Measurements from ENCODE around the gene UTP4. TPM values are rescaled to one million over a fixed set of nuclear protein-coding genes. Genes with fewer than 3 reads are reported as not detected.

The UTP4 gene
- total and polyA plus RNA-seq, 2 donors (not counting 3 experiments of a cell fraction or from before 2014, with no cell fraction given), result 56.1 to 59.5 TPM

GRCh38 chr16:69160192-69160591 is 27.7 kb downstream of the UTP4 start:
- Histone ChIP-seq H2AFZ (ENCODE audit: low read depth, low read length) (no peak overlapping the region), H3K4me2 (ENCODE audit: insufficient read depth, low read length) (no peak overlapping the region), H3K9me1 (replicated peaks; ENCODE audit: control insufficient read depth, extremely low read depth, insufficient read depth, low read length) (no peaks in the 10 kb centered on the region), H3K9me3 (replicated peaks; ENCODE audit: control insufficient read depth, insufficient read depth, low read length) (no peaks in the 10 kb centered on the region), H3K27me3 (ENCODE audit: control insufficient read depth in 2 of 2, insufficient read depth in 2 of 2, low read length in 2 of 2) (no peaks in the 10 kb centered on the region), H3K27ac (ENCODE audit: insufficient read depth, low read depth, low read length) (no peak overlapping the region), H3K36me3 (ENCODE audit: control insufficient read depth in 2 of 2, extremely low read depth in 1 of 2, insufficient read depth in 2 of 2, low read length in 2 of 2) (peaks cover 20 to 26% of the 10 kb centered on the region in 2 experiments), H3K79me2 (ENCODE audit: control insufficient read depth, insufficient read depth, low read length) (no peaks in the 10 kb centered on the region), H3K4me1 (ENCODE audit: control insufficient read depth, extremely low read depth, insufficient read depth, low read length) (peaks cover under 1% of the 10 kb centered on the region), H3K9ac (replicated peaks; ENCODE audit: extremely low read depth, insufficient read depth, low read length) (no peak overlapping the region), H4K20me1 (replicated peaks; ENCODE audit: control insufficient read depth, extremely low read depth, insufficient read depth, low read length) (no peaks in the 10 kb centered on the region), H3K4me3 (replicated peaks in 1 of 3; ENCODE audit: insufficient read depth in 1 of 3, low read depth in 1 of 3, low read length in 3 of 3) (no peak overlapping the region)
- BruUV-seq (replicated peaks), result no TSS peak
- intact Hi-C loops (cut with micrococcal nuclease), result no loop called here
- POLR2A ChIA-PET, result no interaction called here
- FAIRE-seq (no peak), DNase-seq (ENCODE audit: low read depth, low spot score) (no peak)
- TF ChIP-seq GATA2 (IDR thresholded peaks at IDR 0.05; ENCODE audit: insufficient read depth, insufficient read length, low read depth, low read length) (no peak), JUN (IDR thresholded peaks at IDR 0.05; ENCODE audit: borderline replicate concordance, insufficient read depth, insufficient read length, low read depth) (no peak), POLR2A (IDR thresholded peaks at IDR 0.05; ENCODE audit: low read depth, low read length) (no peak), MAX (IDR thresholded peaks at IDR 0.05; ENCODE audit: insufficient read depth, insufficient read length) (no peak), CTCF (IDR thresholded peaks at IDR 0.05; ENCODE audit: extremely low read depth in 1 of 2, insufficient read depth in 1 of 2, low read depth in 1 of 2, low read length in 2 of 2) (no peak), EZH2 (IDR thresholded peaks at IDR 0.05; ENCODE audit: borderline replicate concordance, low read depth, low read length, severe bottlenecking) (no peak), FOS (IDR thresholded peaks at IDR 0.05; ENCODE audit: borderline replicate concordance, insufficient read depth, low read length) (no peak), POLR2AphosphoS5 (IDR thresholded peaks at IDR 0.05; ENCODE audit: insufficient read depth, low read depth, low read length) (no peak), MYC (IDR thresholded peaks at IDR 0.05; ENCODE audit: low read depth, low read length) (no peak)
- CTCF ChIA-PET, result interaction anchor here (4.8 kb wide), 1 partner anchor 10 kb away, joined by 19 read pairs; no protein-coding TSS in a partner anchor
- dilution Hi-C loops (cut with MboI; ENCODE audit: extremely low pct_ligation_motif_present, low sequenced_read_pairs), result no loop called here

Data from endothelial cell of umbilical vein (primary cell).